K562 (cell line): ENCODE results near the gene TMEM229B. TPM values are rescaled to one million over a fixed set of nuclear protein-coding genes. Genes with fewer than 3 reads are reported as not detected.

Experiments
- FIP1L1 ChIP-seq: fragments of 200-400 bp; formaldehyde crosslinking; IDR thresholded peaks from 2 replicates; pipeline ENCODE4 v1.6.1; 2018; ENCODE audit warnings: mild to moderate bottlenecking, low read depth, low read length; ENCODE audit not compliant: poor library complexity, severe bottlenecking
- HNRNPL ChIP-seq: fragments of 200-400 bp; formaldehyde crosslinking; IDR thresholded peaks from 2 replicates; pipeline ENCODE4 v1.6.1; 2017; ENCODE audit warnings: low read depth, mild to moderate bottlenecking, low read length
- KLF6 ChIP-seq: fragments of 250-450 bp; sonication (Bioruptor Pico); IDR thresholded peaks from 2 replicates; pipeline ENCODE4 v1.4.0; 2020; ENCODE audit warnings: mild to moderate bottlenecking, moderate library complexity, borderline replicate concordance
- L3MBTL2 ChIP-seq: fragments of 450-650 bp; IDR thresholded peaks from 2 replicates; pipeline ENCODE4 v1.6.1; 2016; ENCODE audit warnings: mild to moderate bottlenecking, moderate library complexity
- NONO ChIP-seq, 2 experiments: fragments of 200-400 bp in 1 of 2; fragments of 450-650 bp in 1 of 2; formaldehyde crosslinking in 1 of 2; IDR thresholded peaks; 2 replicates each; pipeline ENCODE4 v1.6.1; 2017; ENCODE audit warnings: low read depth in 2 of 2, mild to moderate bottlenecking in 2 of 2, moderate library complexity in 2 of 2, low read length in 1 of 2
- PHF20 ChIP-seq: fragments of 450-650 bp; IDR thresholded peaks from 2 replicates; pipeline ENCODE4 v1.6.1; 2018; ENCODE audit not compliant: partially characterized antibody
- POLR2AphosphoS5 ChIP-seq: IDR thresholded peaks from 2 replicates; pipeline ENCODE4 v1.6.1; 2011; ENCODE audit warnings: mild to moderate bottlenecking, low read depth, low read length, moderate library complexity; ENCODE audit not compliant: control insufficient read depth, insufficient read depth
- PRMT5 ChIP-seq: sonication (generic); formaldehyde crosslinking; IDR thresholded peaks from 2 replicates; pipeline ENCODE4 v1.5.0; 2020; ENCODE audit warnings: missing genetic modification reagents
- SIN3A ChIP-seq, 2 experiments: fragments of 150-350 bp in 1 of 2; IDR thresholded peaks; 2 replicates each; pipeline ENCODE4 v1.6.1; 2011 to 2016; ENCODE audit warnings: borderline replicate concordance in 2 of 2, low read depth in 2 of 2, low read length in 2 of 2, mild to moderate bottlenecking in 2 of 2, moderate library complexity in 2 of 2; ENCODE audit not compliant: control insufficient read depth in 1 of 2
- TCFL5 ChIP-seq: fragments of 250-450 bp; sonication (Bioruptor Pico); conservative IDR thresholded peaks from 2 replicates; pipeline ENCODE4 v1.6.1; 2021; ENCODE audit warnings: mild to moderate bottlenecking, moderate library complexity, matching md5 sums
- UBTF ChIP-seq, 2 experiments: IDR thresholded peaks; 2 replicates each; pipeline ENCODE4 v1.6.1; 2012; ENCODE audit warnings: improper control_type of control experiment in 2 of 2, low read depth in 2 of 2, low read length in 2 of 2, borderline replicate concordance in 1 of 2
- YY1 ChIP-seq, 3 experiments: IDR thresholded peaks; 2 replicates each; pipeline ENCODE4 v1.6.1; 2011; ENCODE audit warnings: low read length in 2 of 3, mild to moderate bottlenecking in 2 of 3, moderate library complexity in 2 of 3, borderline replicate concordance in 1 of 3, control low read depth in 1 of 3, low read depth in 1 of 3; ENCODE audit not compliant: insufficient read depth in 3 of 3, insufficient replicate concordance in 2 of 3, control insufficient read depth in 1 of 3, insufficient read length in 1 of 3; ENCODE audit errors: extremely low read depth in 1 of 3
- ZBTB7A ChIP-seq: IDR thresholded peaks from 2 replicates; pipeline ENCODE4 v1.6.1; 2011; ENCODE audit warnings: low read depth, mild to moderate bottlenecking, low read length, moderate library complexity, borderline replicate concordance; ENCODE audit not compliant: control insufficient read depth
- ZKSCAN3 ChIP-seq: fragments of 250-450 bp; sonication (Bioruptor Pico); IDR thresholded peaks from 2 replicates; pipeline ENCODE4 v1.4.0; 2020
- ZNF165 ChIP-seq: fragments of 250-450 bp; sonication (Bioruptor Pico); IDR thresholded peaks from 2 replicates; pipeline ENCODE4 v1.4.0; 2020; ENCODE audit warnings: borderline replicate concordance
- polyA plus RNA-seq, 8 experiments: library from polyadenylated mRNA; depleted of rRNA in 4 of 8; stranded (reverse) in 5 of 8; unstranded in 3 of 8; fragments of >200 nt; fragmentation: Nextera tagmentation in 2 of 8; fragmentation: Illumina TruSeq in 1 of 8; extraction: Ambion mirVana in 2 of 8; extraction: Trizol in 1 of 8; gene quantifications; 2 replicates each; pipeline versions ENCODE4 v1.2.1 to v1.2.3, GENCODE V29; 2011 to 2014; ENCODE audit warnings: inconsistent platforms in 1 of 8, missing spikeins in 1 of 8
- total RNA-seq, 7 experiments: library from RNA; depleted of rRNA in 6 of 7; stranded (reverse); fragments of >200 nt in 6 of 7; fragmentation: Illumina TruSeq in 2 of 7; extraction: Trizol in 2 of 7; gene quantifications; 2 replicates each; pipeline versions ENCODE4 v1.2.1 to v1.2.3, GENCODE V29; 2011 to 2021; ENCODE audit warnings: low replicate concordance in 1 of 7
- TF ChIP-seq, protein P1 (sequence below): fragments of 200-800 bp; sonication (Bioruptor generic); IDR thresholded peaks from 2 replicates; pipeline ENCODE4 v1.6.1; 2017; ENCODE audit warnings: missing genetic modification characterization, missing compliant biosample characterization
- TF ChIP-seq, protein P2 (sequence below): fragments of 450-650 bp; IDR thresholded peaks from 2 replicates; pipeline ENCODE4 v1.6.1; 2017; ENCODE audit warnings: antibody characterized with exemption, mild to moderate bottlenecking

The TMEM229B gene
- total and polyA plus RNA-seq, 9 of the 15 experiments (the other 6 are each of a cell fraction or from before 2014, with no cell fraction given) = not detected

DNA sequence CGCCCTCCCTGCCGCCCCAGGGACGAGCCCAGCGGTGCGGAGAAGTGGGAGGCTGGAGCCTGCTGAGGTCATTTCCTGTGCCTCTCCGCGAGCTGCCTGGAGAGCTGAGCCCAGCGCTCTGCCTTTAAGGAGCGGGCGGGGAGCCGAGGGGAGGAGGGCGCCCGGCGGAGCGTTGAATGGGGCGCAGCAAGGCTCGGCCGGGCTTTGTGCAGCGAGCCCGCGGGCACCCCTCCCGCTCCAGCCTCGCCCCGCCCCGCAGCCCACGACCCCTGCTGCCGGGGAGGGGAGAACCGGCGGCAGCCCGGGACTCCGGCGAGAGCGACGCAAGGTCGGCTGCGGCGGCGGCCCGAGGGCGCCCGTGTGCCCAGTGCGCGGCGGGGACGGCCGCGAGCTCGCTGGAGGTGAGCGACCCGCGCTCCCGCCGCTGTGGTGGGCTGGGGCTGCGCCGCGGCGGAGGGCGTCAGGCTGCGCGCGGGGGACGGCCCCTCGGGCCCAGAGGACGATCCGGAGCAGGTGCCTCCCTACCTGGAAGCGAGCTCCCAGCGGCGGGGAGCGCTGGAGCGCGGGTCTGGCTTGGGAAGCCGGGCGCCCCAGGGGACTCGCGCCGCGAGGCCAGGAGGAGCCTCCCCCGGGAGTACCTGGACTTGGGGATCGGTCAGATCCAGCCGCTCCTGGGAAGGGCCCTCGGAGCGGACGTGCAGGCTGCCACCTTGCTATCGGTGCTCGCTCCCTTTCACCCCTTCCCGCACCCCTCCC lies 44.7 kb upstream of the TMEM229B start, which contains the start of gene PLEKHH1 (continued):
- TF ChIP-seq YY1 (IDR thresholded peaks at IDR 0.05; ENCODE audit: borderline replicate concordance in 1 of 3, control insufficient read depth in 1 of 3, extremely low read depth in 1 of 3, insufficient read depth in 3 of 3, insufficient read length in 1 of 3, insufficient replicate concordance in 2 of 3, low read depth in 1 of 3, low read length in 2 of 3) (peak in 1 of 3 experiments; percentile 54), ZNF165 (CRISPR knock-in tag) (no peak), PRMT5 (no peak), POLR2AphosphoS5 (0 out of 2 replicates have a peak, but pooled peaks have one; percentile 18), UBTF (IDR thresholded peaks at IDR 0.05; ENCODE audit: borderline replicate concordance in 1 of 2, low read depth in 2 of 2, low read length in 2 of 2) (peak; percentile 72 to 92; a peak in 3 of 4 replicates), HNRNPL (peak; percentile 53; the same call in 1 of the 2 replicates), ZBTB7A (peak; percentile 53; the same call in 1 of the 2 replicates), PHF20 (peak; percentile 30), TCFL5 (CRISPR knock-in tag) (no peak), FIP1L1 (peak; percentile 32), ZKSCAN3 (CRISPR knock-in tag) (no peak), SIN3A (IDR thresholded peaks at IDR 0.05; ENCODE audit: borderline replicate concordance in 2 of 2, control insufficient read depth in 1 of 2, low read depth in 2 of 2, low read length in 2 of 2) (no peak), KLF6 (no peak), NONO (IDR thresholded peaks at IDR 0.05; ENCODE audit: low read depth in 2 of 2, low read length in 1 of 2) (peak; percentile 4 to 65; a peak in 1 of 4 replicates), L3MBTL2 (0 out of 2 replicates have a peak, but pooled peaks have one; percentile 29)
- TF ChIP-seq, protein P1, sequence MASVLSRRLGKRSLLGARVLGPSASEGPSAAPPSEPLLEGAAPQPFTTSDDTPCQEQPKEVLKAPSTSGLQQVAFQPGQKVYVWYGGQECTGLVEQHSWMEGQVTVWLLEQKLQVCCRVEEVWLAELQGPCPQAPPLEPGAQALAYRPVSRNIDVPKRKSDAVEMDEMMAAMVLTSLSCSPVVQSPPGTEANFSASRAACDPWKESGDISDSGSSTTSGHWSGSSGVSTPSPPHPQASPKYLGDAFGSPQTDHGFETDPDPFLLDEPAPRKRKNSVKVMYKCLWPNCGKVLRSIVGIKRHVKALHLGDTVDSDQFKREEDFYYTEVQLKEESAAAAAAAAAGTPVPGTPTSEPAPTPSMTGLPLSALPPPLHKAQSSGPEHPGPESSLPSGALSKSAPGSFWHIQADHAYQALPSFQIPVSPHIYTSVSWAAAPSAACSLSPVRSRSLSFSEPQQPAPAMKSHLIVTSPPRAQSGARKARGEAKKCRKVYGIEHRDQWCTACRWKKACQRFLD = no peak
- TF ChIP-seq, protein P2, sequence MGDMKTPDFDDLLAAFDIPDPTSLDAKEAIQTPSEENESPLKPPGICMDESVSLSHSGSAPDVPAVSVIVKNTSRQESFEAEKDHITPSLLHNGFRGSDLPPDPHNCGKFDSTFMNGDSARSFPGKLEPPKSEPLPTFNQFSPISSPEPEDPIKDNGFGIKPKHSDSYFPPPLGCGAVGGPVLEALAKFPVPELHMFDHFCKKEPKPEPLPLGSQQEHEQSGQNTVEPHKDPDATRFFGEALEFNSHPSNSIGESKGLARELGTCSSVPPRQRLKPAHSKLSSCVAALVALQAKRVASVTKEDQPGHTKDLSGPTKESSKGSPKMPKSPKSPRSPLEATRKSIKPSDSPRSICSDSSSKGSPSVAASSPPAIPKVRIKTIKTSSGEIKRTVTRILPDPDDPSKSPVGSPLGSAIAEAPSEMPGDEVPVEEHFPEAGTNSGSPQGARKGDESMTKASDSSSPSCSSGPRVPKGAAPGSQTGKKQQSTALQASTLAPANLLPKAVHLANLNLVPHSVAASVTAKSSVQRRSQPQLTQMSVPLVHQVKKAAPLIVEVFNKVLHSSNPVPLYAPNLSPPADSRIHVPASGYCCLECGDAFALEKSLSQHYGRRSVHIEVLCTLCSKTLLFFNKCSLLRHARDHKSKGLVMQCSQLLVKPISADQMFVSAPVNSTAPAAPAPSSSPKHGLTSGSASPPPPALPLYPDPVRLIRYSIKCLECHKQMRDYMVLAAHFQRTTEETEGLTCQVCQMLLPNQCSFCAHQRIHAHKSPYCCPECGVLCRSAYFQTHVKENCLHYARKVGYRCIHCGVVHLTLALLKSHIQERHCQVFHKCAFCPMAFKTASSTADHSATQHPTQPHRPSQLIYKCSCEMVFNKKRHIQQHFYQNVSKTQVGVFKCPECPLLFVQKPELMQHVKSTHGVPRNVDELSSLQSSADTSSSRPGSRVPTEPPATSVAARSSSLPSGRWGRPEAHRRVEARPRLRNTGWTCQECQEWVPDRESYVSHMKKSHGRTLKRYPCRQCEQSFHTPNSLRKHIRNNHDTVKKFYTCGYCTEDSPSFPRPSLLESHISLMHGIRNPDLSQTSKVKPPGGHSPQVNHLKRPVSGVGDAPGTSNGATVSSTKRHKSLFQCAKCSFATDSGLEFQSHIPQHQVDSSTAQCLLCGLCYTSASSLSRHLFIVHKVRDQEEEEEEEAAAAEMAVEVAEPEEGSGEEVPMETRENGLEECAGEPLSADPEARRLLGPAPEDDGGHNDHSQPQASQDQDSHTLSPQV = peak; percentile 57; the same call in 1 of the 2 replicates
